HG03460 (cell line): ENCODE data around the gene MECP2.

Experiments used
- ATAC-seq: cut with Tn5 transposase; IDR thresholded peaks from one replicate; pipeline ENCODE4 v1.9.1; 2021; ENCODE audit not compliant: unreplicated experiment

Gene MECP2

GRCh38 chrX:154064637-154065435, 32.7 kb downstream of the MECP2 start:
- ATAC-seq, result no peak

GRCh38 chrX:154063234-154063633, 34.3 kb downstream of the MECP2 start:
- no peak for ATAC-seq

- ATAC-seq, result no peak
Observed at GRCh38 chrX:154061801-154062200, 35.7 kb downstream of the MECP2 start.

GRCh38 chrX:154059729-154060245, 37.7 kb downstream of the MECP2 start:
- no peak for ATAC-seq

- no peak for ATAC-seq
Observed at GRCh38 chrX:154059231-154059630, 38.3 kb downstream of the MECP2 start.

GRCh38 chrX:154058214-154058997, 39.1 kb downstream of the MECP2 start:
- no peak for ATAC-seq

- ATAC-seq, result no peak
Observed at GRCh38 chrX:154057791-154058190, 39.7 kb downstream of the MECP2 start.

GRCh38 chrX:154056770-154057241, 40.7 kb downstream of the MECP2 start:
- no peak for ATAC-seq

GRCh38 chrX:154051201-154051810, 46.2 kb downstream of the MECP2 start:
- ATAC-seq, result no peak

GRCh38 chrX:154050113-154050495, 47.4 kb downstream of the MECP2 start:
- no peak for ATAC-seq

GRCh38 chrX:154049209-154050112, 48.1 kb downstream of the MECP2 start:
- ATAC-seq, result no peak

- no peak for ATAC-seq
Observed at GRCh38 chrX:154048398-154048797, 49.1 kb downstream of the MECP2 start.

- no peak for ATAC-seq
Observed at GRCh38 chrX:154046940-154047610, 50.4 kb downstream of the MECP2 start.

GRCh38 chrX:154046031-154046781, 51.3 kb downstream of the MECP2 start:
- no peak for ATAC-seq

- no peak for ATAC-seq
Observed at GRCh38 chrX:154044091-154044490, 53.4 kb downstream of the MECP2 start.

GRCh38 chrX:154043003-154043763, 54.3 kb downstream of the MECP2 start:
- no peak for ATAC-seq

GRCh38 chrX:154040863-154041262, 56.7 kb downstream of the MECP2 start:
- no peak for ATAC-seq

- ATAC-seq, result no peak
Observed at GRCh38 chrX:154040307-154040756, 57.2 kb downstream of the MECP2 start.
